Measurements from ENCODE around the gene DDT. TPM values are rescaled to one million over a fixed set of nuclear protein-coding genes. Genes with fewer than 3 reads are reported as not detected.
"Not testable (repeated sequence)": the region's sequence is repeated elsewhere in the genome, so short reads cannot be mapped to it uniquely, and the experiment has no call there.

The DDT gene
- total and polyA plus RNA-seq, 10 of the 15 experiments (the other 5 are each of a cell fraction or from before 2014, with no cell fraction given): 25.1 to 408 (median 202) TPM

DNA sequence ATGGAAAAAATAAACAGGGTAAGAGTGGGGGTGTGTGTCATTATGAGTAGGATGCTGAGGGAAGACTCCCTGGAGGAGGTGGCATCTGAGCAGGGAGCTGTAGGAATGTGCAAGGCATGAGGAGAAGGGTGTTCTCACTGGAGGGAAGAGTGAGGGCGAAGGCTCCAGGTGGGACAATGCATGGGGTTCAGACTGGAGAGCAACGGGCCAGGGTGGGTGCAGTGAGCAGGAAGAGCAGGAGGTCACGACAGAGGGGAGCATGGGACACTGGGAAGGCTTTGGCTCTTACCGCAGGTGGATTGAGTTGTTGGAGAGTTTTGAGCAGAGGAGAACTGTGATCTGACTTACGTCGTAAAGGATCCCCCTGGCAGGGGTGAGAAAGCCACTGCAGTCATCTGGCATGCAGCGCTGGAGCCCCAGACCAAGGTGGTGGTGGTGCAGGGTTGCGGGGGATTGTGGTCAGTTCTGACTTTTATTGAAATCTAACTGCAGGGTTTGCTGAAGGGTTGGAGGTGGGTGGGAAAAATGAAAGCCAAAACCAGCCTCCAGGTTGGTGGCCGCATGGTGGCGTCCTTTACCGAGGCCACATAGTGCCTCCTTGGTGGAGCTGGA is 21.3 kb downstream of the DDT start:
- H3K4me2 ChIP-seq (ENCODE audit: control insufficient read depth, insufficient read depth); ATAC-seq; H3K79me2 ChIP-seq (ENCODE audit: control insufficient read depth, insufficient read depth, low read length); H3K36me3 ChIP-seq (ENCODE audit: control insufficient read depth in 2 of 2, insufficient read depth in 2 of 2, low read length in 1 of 2); POLR2A ChIA-PET; SMC1A ChIA-PET (ENCODE audit: uncharacterized antibody, unreplicated experiment); H3K4me1 ChIP-seq (ENCODE audit: control insufficient read depth, insufficient read depth, low read length); H3K4me3 ChIP-seq; H4K20me1 ChIP-seq (ENCODE audit: control insufficient read depth, insufficient read depth); H3K27ac ChIP-seq (ENCODE audit: control insufficient read depth, insufficient read depth); DNase-seq (ENCODE audit: low read depth, low spot score); H2AFZ ChIP-seq (ENCODE audit: control insufficient read depth, low read depth, low read length); FAIRE-seq; H3K9ac ChIP-seq (ENCODE audit: control insufficient read depth, insufficient read depth, low read length); BruUV-seq (replicated peaks); RAD21 ChIA-PET (ENCODE audit: unreplicated experiment); H3K27me3 ChIP-seq (replicated peaks in 1 of 2; ENCODE audit: control insufficient read depth in 2 of 2, insufficient read depth in 2 of 2, low read length in 1 of 2); H3K9me3 ChIP-seq (replicated peaks; ENCODE audit: control insufficient read depth, insufficient read depth, low read length): not testable (repeated sequence)
- intact Hi-C loops (cut with micrococcal nuclease; ENCODE audit: unreplicated experiment): loop anchor here (10.0 kb wide), 2 partner anchors 222 to 292 kb away; partner anchors contain the start of gene GGT5
- CTCF ChIA-PET: interaction anchor here (0.7 kb wide), 1 partner anchor 83 kb away, joined by 4 read pairs; no protein-coding TSS in a partner anchor
- in situ Hi-C loops (cut with MboI): loop anchor here (5.0 kb wide), 1 partner anchor 219 kb away; no protein-coding TSS in a partner anchor
- WGBS (ENCODE audit: insufficient coverage, insufficient replicate concordance, low lambda C conversion rate, missing lambda C conversion rate): 53% methylated on average over 11 of the region's 11 CpGs

DNA sequence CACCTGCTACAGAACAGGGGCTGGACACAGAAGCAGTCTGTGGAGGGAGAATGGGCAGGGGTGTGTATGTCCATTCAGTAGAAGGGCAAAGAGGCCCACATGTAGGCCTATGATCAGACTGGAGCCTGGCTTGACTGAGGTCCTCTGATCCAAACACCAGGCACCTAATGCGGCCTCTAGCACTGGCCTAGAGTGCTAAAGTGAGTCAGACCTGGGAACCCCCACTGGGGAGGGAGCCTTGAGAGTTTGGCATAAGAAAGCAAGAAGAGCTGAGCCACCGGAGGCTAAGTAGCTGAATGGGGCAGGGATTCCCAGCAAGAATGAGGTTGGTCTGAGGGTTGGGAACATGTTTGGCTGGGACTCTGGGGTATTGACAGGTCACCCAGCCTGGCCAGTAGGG is 22.9 kb downstream of the DDT start:
- in situ Hi-C loops (cut with MboI) (loop anchor here (5.0 kb wide), 1 partner anchor 221 kb away; no protein-coding TSS in a partner anchor), intact Hi-C loops (cut with micrococcal nuclease; ENCODE audit: unreplicated experiment) (loop anchor here (10.0 kb wide), 2 partner anchors 223 to 293 kb away; partner anchors contain the start of gene GGT5)
- H3K4me2 ChIP-seq (ENCODE audit: control insufficient read depth, insufficient read depth); H3K9me3 ChIP-seq (replicated peaks; ENCODE audit: control insufficient read depth, insufficient read depth, low read length); H3K79me2 ChIP-seq (ENCODE audit: control insufficient read depth, insufficient read depth, low read length); RAD21 ChIA-PET (ENCODE audit: unreplicated experiment); CTCF ChIA-PET; FAIRE-seq; H3K36me3 ChIP-seq (ENCODE audit: control insufficient read depth in 2 of 2, insufficient read depth in 2 of 2, low read length in 1 of 2); POLR2A ChIA-PET; H3K27ac ChIP-seq (ENCODE audit: control insufficient read depth, insufficient read depth); DNase-seq (ENCODE audit: low read depth, low spot score); H3K4me3 ChIP-seq; H3K9ac ChIP-seq (ENCODE audit: control insufficient read depth, insufficient read depth, low read length); BruUV-seq (replicated peaks); H2AFZ ChIP-seq (ENCODE audit: control insufficient read depth, low read depth, low read length); H3K27me3 ChIP-seq (replicated peaks in 1 of 2; ENCODE audit: control insufficient read depth in 2 of 2, insufficient read depth in 2 of 2, low read length in 1 of 2); SMC1A ChIA-PET (ENCODE audit: uncharacterized antibody, unreplicated experiment); H4K20me1 ChIP-seq (ENCODE audit: control insufficient read depth, insufficient read depth); H3K4me1 ChIP-seq (ENCODE audit: control insufficient read depth, insufficient read depth, low read length): not testable (repeated sequence)
- ATAC-seq: peak; percentile 95
- 17% methylated on average over 2 of the region's 2 CpGs for WGBS (ENCODE audit: insufficient coverage, insufficient replicate concordance, low lambda C conversion rate, missing lambda C conversion rate)

DNA sequence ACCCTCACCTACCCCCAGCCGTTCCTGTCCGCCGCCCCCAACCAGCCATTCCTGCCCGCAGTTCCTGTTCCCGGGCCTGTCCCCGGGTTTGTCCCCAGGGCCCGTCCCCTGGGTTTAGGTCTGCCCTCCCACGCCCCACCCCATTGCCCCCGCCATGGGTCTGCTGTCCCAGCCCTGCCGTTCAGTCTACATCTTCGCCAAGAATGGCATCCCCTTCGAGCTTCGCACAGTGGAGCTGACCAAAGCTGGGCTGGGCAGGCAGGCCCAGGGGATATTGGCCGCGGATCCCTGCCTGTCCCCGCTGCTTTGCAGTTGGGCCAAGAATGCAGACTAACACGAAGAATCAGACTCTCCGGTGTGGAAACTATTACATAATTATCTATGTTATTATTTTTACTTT is 24.5 kb downstream of the DDT start:
- BruUV-seq (replicated peaks); H3K4me3 ChIP-seq; SMC1A ChIA-PET (ENCODE audit: uncharacterized antibody, unreplicated experiment); FAIRE-seq; H3K27me3 ChIP-seq (replicated peaks in 1 of 2; ENCODE audit: control insufficient read depth in 2 of 2, insufficient read depth in 2 of 2, low read length in 1 of 2); H3K9me3 ChIP-seq (replicated peaks; ENCODE audit: control insufficient read depth, insufficient read depth, low read length); H4K20me1 ChIP-seq (ENCODE audit: control insufficient read depth, insufficient read depth); ATAC-seq; DNase-seq (ENCODE audit: low read depth, low spot score); H2AFZ ChIP-seq (ENCODE audit: control insufficient read depth, low read depth, low read length); H3K27ac ChIP-seq (ENCODE audit: control insufficient read depth, insufficient read depth); H3K9ac ChIP-seq (ENCODE audit: control insufficient read depth, insufficient read depth, low read length); CTCF ChIA-PET; H3K79me2 ChIP-seq (ENCODE audit: control insufficient read depth, insufficient read depth, low read length); H3K4me1 ChIP-seq (ENCODE audit: control insufficient read depth, insufficient read depth, low read length); POLR2A ChIA-PET; H3K36me3 ChIP-seq (ENCODE audit: control insufficient read depth in 2 of 2, insufficient read depth in 2 of 2, low read length in 1 of 2); H3K4me2 ChIP-seq (ENCODE audit: control insufficient read depth, insufficient read depth); RAD21 ChIA-PET (ENCODE audit: unreplicated experiment): not testable (repeated sequence)
- 59% methylated on average over 13 of the region's 18 CpGs for WGBS (ENCODE audit: insufficient coverage, insufficient replicate concordance, low lambda C conversion rate, missing lambda C conversion rate)
- in situ Hi-C loops (cut with MboI): loop anchor here (5.0 kb wide), 1 partner anchor 223 kb away; no protein-coding TSS in a partner anchor
- intact Hi-C loops (cut with micrococcal nuclease; ENCODE audit: unreplicated experiment): loop anchor here (10.0 kb wide), 3 partner anchors 55 to 295 kb away; partner anchors contain the start of genes GGT5 and GSTT4

DNA sequence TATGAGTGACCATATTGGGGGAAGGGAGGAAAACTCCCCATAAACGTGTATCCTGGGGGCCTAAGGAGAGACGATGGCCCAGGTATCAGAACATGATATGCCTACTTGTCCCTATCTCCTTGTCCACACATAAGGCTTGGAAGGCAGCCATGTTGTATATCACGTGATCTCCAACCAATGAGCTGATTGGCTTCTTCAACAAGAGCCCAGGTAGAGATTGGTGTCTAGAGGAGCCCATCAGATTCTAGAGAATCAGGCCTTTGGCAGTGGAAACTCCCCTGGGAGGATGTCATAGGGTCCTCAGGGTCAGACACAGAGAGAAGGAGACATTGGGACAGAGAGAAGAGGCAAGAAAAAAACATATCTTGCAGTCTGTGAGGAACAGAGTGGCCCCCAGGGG is 26.9 kb downstream of the DDT start:
- H3K27ac ChIP-seq (ENCODE audit: control insufficient read depth, insufficient read depth); POLR2A ChIA-PET; SMC1A ChIA-PET (ENCODE audit: uncharacterized antibody, unreplicated experiment); H2AFZ ChIP-seq (ENCODE audit: control insufficient read depth, low read depth, low read length); H3K4me1 ChIP-seq (ENCODE audit: control insufficient read depth, insufficient read depth, low read length); H3K4me3 ChIP-seq; H4K20me1 ChIP-seq (ENCODE audit: control insufficient read depth, insufficient read depth); BruUV-seq (replicated peaks); H3K79me2 ChIP-seq (ENCODE audit: control insufficient read depth, insufficient read depth, low read length); ATAC-seq; H3K4me2 ChIP-seq (ENCODE audit: control insufficient read depth, insufficient read depth); CTCF ChIA-PET; FAIRE-seq; DNase-seq (ENCODE audit: low read depth, low spot score); H3K36me3 ChIP-seq (ENCODE audit: control insufficient read depth in 2 of 2, insufficient read depth in 2 of 2, low read length in 1 of 2); H3K9me3 ChIP-seq (replicated peaks; ENCODE audit: control insufficient read depth, insufficient read depth, low read length); H3K9ac ChIP-seq (ENCODE audit: control insufficient read depth, insufficient read depth, low read length); RAD21 ChIA-PET (ENCODE audit: unreplicated experiment); in situ Hi-C loops (cut with MboI); H3K27me3 ChIP-seq (replicated peaks in 1 of 2; ENCODE audit: control insufficient read depth in 2 of 2, insufficient read depth in 2 of 2, low read length in 1 of 2): not testable (repeated sequence)
- intact Hi-C loops (cut with micrococcal nuclease; ENCODE audit: unreplicated experiment): loop anchor here (10.0 kb wide), 1 partner anchor 57 kb away; the partner anchor contains the start of gene GSTT4
- WGBS (ENCODE audit: insufficient coverage, insufficient replicate concordance, low lambda C conversion rate, missing lambda C conversion rate): 0% methylated on average over 1 of the region's 3 CpGs

Measured in GM12878 (cell line).